Tibial nerve (tissue), 4 donors: ENCODE results near the gene CACNG1. TPM values are rescaled to one million over a fixed set of nuclear protein-coding genes. Genes with fewer than 3 reads are reported as not detected.
"Not testable (repeated sequence)": the region's sequence is repeated elsewhere in the genome, so short reads cannot be mapped to it uniquely, and the experiment has no call there.

Source experiments
- DNase-seq, 2 donors: peaks; one replicate each; pipeline ENCODE4 v3.0.0-alpha.2; 2019; ENCODE audit warnings: low spot score in 2 of 2
- H3K27ac ChIP-seq, 4 donors: fragments of 200-600 bp; sonication (generic) in 3 of 4; one replicate each; pipeline ENCODE4 v1.5.1; 2017 to 2019; ENCODE audit warnings: mild to moderate bottlenecking in 1 of 4
- H3K27me3 ChIP-seq, 2 donors: fragments of 200-600 bp; sonication (generic) in 1 of 2; one replicate each; pipeline versions ENCODE4 v1.5.1 to v1.6.0; 2017 to 2019
- H3K36me3 ChIP-seq, 3 donors: fragments of 200-600 bp; sonication (generic); one replicate each; pipeline ENCODE4 v1.5.1; 2018 to 2019
- H3K4me1 ChIP-seq, 4 donors: fragments of 200-600 bp; sonication (generic) in 3 of 4; one replicate each; pipeline ENCODE4 v1.5.1; 2017 to 2019
- H3K4me3 ChIP-seq, 4 donors: fragments of 200-600 bp; sonication (generic) in 3 of 4; one replicate each; pipeline ENCODE4 v1.5.1; 2017 to 2019; ENCODE audit warnings: mild to moderate bottlenecking in 1 of 4, moderate library complexity in 1 of 4
- H3K9me3 ChIP-seq, 4 donors: fragments of 200-600 bp; sonication (generic) in 3 of 4; one replicate each; pipeline ENCODE4 v1.5.1; 2017 to 2019
- CTCF ChIP-seq, 5 experiments: fragments of 200-600 bp in 3 of 5; fragments of 450-650 bp in 2 of 5; sonication (generic) in 3 of 5; IDR thresholded peaks; one replicate each; pipeline ENCODE4 v1.5.1; 2016 to 2019; ENCODE audit warnings: antibody characterized with exemption in 5 of 5, mild to moderate bottlenecking in 3 of 5, moderate library complexity in 2 of 5
- EP300 ChIP-seq, 2 donors: sonication (generic); formaldehyde crosslinking; IDR thresholded peaks; one replicate each; pipeline ENCODE4 v1.6.1; 2017; ENCODE audit warnings: antibody characterized with exemption in 2 of 2, mild to moderate bottlenecking in 1 of 2
- POLR2A ChIP-seq, 2 donors: fragments of 450-650 bp; IDR thresholded peaks; one replicate each; pipeline ENCODE4 v1.6.1; 2017; ENCODE audit warnings: antibody characterized with exemption in 2 of 2, mild to moderate bottlenecking in 2 of 2, moderate library complexity in 2 of 2
- WGBS, 2 donors: methylation state at CpG; one replicate each; pipeline ENCODE4 v1.1.5; 2018; 5-methylcytosine and 5-hydroxymethylcytosine counted together
- total RNA-seq, 4 donors: library from RNA; depleted of rRNA; stranded (reverse); fragments of >200 nt; gene quantifications; one replicate each; pipeline ENCODE4 v1.1.0, GENCODE V29; 2016

CACNG1 gene
- total RNA-seq, 4 donors from 2014 or later: not detected

DNA sequence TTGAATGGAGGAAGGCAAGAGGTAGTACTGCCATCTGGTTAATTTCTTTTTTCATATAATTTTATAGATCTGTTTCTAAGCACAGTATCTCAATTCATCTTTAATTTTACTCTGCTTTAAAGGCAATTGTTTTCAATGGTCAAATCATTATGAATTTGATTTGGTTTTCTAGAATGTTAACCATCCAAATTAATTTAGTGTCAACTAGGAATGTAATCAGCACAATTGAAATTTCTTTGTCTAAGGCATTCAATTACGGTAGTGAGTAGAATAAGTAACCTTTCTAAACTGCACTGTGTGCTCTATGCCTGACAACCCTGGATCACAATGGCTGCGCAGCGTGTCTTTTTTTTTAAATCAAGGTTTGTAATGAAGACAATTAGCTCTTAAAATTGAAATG is 44.3 kb downstream of the CACNG1 start:
- Histone ChIP-seq H3K27me3 (no peaks in the 10 kb centered on the region), H3K36me3 (peaks cover 0 to 32% (median 0%) of the 10 kb centered on the region in 3 donors), H3K4me1 (no peaks in the 10 kb centered on the region), H3K4me3 (no peak overlapping the region), H3K9me3 (no peaks in the 10 kb centered on the region), H3K27ac (no peak overlapping the region)
- TF ChIP-seq EP300 (IDR thresholded peaks at IDR 0.05) (no peak), CTCF (IDR thresholded peaks at IDR 0.05) (no peak), POLR2A (IDR thresholded peaks at IDR 0.05) (no peak)
- no peak for DNase-seq
- 92 to 99% methylated on average over 3 of the region's 3 CpGs for WGBS, 2 donors

- Histone ChIP-seq H3K9me3 (no peaks in the 10 kb centered on the region), H3K4me1 (peaks cover 0 to under 1% (median 0%) of the 10 kb centered on the region in 4 donors), H3K4me3 (no peak overlapping the region), H3K36me3 (peaks cover 0 to 25% (median 0%) of the 10 kb centered on the region in 3 donors), H3K27ac (no peak overlapping the region), H3K27me3 (no peaks in the 10 kb centered on the region)
- TF ChIP-seq EP300 (IDR thresholded peaks at IDR 0.05) (no peak), POLR2A (IDR thresholded peaks at IDR 0.05) (no peak), CTCF (IDR thresholded peaks at IDR 0.05) (no peak)
- DNase-seq: no peak
Observed at GRCh38 chr17:67090341-67090740, 46.0 kb downstream of the CACNG1 start.

GRCh38 chr17:67092291-67092690 is 47.9 kb downstream of the CACNG1 start:
- H3K27ac ChIP-seq: no peak overlapping the region
- TF ChIP-seq CTCF (IDR thresholded peaks at IDR 0.05): no peak
- no peak for TF ChIP-seq EP300 (IDR thresholded peaks at IDR 0.05)
- no peak for TF ChIP-seq POLR2A (IDR thresholded peaks at IDR 0.05)
- no peak for DNase-seq
- no peak overlapping the region for H3K4me3 ChIP-seq
- H3K27me3 ChIP-seq: no peaks in the 10 kb centered on the region
- peaks cover 0 to 14% (median 0%) of the 10 kb centered on the region in 4 donors for H3K4me1 ChIP-seq
- H3K9me3 ChIP-seq: no peaks in the 10 kb centered on the region
- 91 to 95% methylated on average over 5 of the region's 5 CpGs for WGBS, 2 donors
- peaks cover 0 to 13% (median 0%) of the 10 kb centered on the region in 3 donors for H3K36me3 ChIP-seq

DNA sequence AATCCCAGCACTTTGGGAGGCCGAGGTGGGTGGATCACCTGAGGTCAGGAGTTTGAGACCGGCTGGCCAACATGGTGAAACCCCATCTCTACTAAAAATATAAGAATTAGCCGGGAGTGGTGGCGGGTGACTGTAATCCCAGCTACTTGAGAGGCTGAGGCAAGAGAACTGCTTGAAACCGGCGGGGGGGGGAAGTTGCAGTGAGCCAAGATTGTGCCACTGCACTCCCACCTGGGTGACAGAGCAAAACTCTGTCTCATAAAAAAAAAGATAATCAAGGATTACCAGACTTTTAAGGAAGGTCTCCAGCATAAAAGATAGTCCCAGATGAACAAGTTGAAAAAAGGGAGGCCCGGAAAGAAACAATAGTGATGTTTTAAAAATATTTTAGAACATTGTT is 48.4 kb downstream of the CACNG1 start:
- not testable (repeated sequence) for H3K27ac ChIP-seq, H3K27me3 ChIP-seq, H3K9me3 ChIP-seq, DNase-seq, H3K4me3 ChIP-seq
- 89 to 94% methylated on average over 7 of the region's 7 CpGs for WGBS, 2 donors
- peaks cover 0 to 18% (median 0%) of the 10 kb centered on the region in 4 donors for H3K4me1 ChIP-seq
- H3K36me3 ChIP-seq: peaks cover 0 to 13% (median 0%) of the 10 kb centered on the region in 3 donors

DNA sequence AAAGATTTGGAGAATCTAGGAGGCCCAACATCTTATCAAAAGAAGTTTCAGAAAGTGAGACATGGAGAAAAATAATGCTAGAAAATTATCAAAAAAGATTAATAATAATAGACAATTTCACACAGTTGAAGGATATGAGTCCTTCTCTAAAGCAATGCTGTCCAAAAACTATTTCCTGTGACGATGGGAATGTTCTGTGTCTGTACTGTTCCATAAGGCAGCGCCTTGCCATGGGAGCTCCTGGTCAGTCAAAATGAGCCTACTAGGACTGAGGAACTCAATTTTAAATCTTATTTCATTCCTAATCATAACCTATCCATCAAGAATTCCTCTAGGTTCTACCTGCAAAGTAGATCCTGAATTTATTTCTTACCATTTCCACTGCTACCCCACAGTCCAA is 49.0 kb downstream of the CACNG1 start:
- H3K9me3 ChIP-seq: no peaks in the 10 kb centered on the region
- TF ChIP-seq POLR2A (IDR thresholded peaks at IDR 0.05): no peak
- no peak for TF ChIP-seq CTCF (IDR thresholded peaks at IDR 0.05)
- TF ChIP-seq EP300 (IDR thresholded peaks at IDR 0.05): no peak
- DNase-seq: no peak
- H3K4me3 ChIP-seq: no peak overlapping the region
- H3K36me3 ChIP-seq: peaks cover 0 to 13% (median 0%) of the 10 kb centered on the region in 3 donors
- H3K27me3 ChIP-seq: no peaks in the 10 kb centered on the region
- peaks cover 0 to 21% (median 0%) of the 10 kb centered on the region in 4 donors for H3K4me1 ChIP-seq
- H3K27ac ChIP-seq: no peak overlapping the region
- 74 to 79% methylated on average over 2 of the region's 2 CpGs for WGBS, 2 donors

GRCh38 chr17:67095291-67095690 is 50.9 kb downstream of the CACNG1 start:
- H3K36me3 ChIP-seq, H3K9me3 ChIP-seq, H3K4me3 ChIP-seq, H3K27ac ChIP-seq, H3K27me3 ChIP-seq: not testable (repeated sequence)
- TF ChIP-seq EP300 (IDR thresholded peaks at IDR 0.05): peak in 1 of 2 donors; percentile 72
- peak in 1 of 2 donors; percentile 68 for DNase-seq
- H3K4me1 ChIP-seq: peaks cover 0 to 21% (median 0%) of the 10 kb centered on the region in 4 donors
- 32 to 59% methylated on average over 1 of the region's 1 CpG for WGBS, 2 donors
